Immature natural killer cell (primary cell): ENCODE data around the gene PLXND1. TPM values are rescaled to one million over a fixed set of nuclear protein-coding genes. Genes with fewer than 3 reads are reported as not detected.
A peak's percentile ranks its signal among the peaks of the same experiment; 100 is the strongest.

ENCODE experiments used
- DNase-seq, 3 donors: peaks; one replicate each; pipeline ENCODE4 v3.0.0; 2022; ENCODE audit warnings: mixed read lengths in 1 of 3
- H3K27ac Mint-ChIP-seq, 6 donors: one replicate each; pipeline ENCODE4 v1.8.0; 2020; ENCODE audit warnings: mixed read lengths in 6 of 6, mild to moderate bottlenecking in 5 of 6, inconsistent platforms in 4 of 6, moderate library complexity in 3 of 6
- H3K27me3 Mint-ChIP-seq, 3 donors: one replicate each; pipeline ENCODE4 v1.8.0; 2020 to 2021; ENCODE audit warnings: low read depth in 3 of 3, mild to moderate bottlenecking in 3 of 3, mixed read lengths in 3 of 3, moderate library complexity in 3 of 3, inconsistent platforms in 1 of 3
- H3K36me3 Mint-ChIP-seq, 3 donors: one replicate each; pipeline ENCODE4 v1.8.0; 2020; ENCODE audit warnings: mixed read lengths in 3 of 3, inconsistent platforms in 2 of 3, mild to moderate bottlenecking in 2 of 3
- H3K4me1 Mint-ChIP-seq, 2 donors: one replicate each; pipeline ENCODE4 v1.8.0; 2020; ENCODE audit warnings: inconsistent platforms in 2 of 2, mild to moderate bottlenecking in 2 of 2, mixed read lengths in 2 of 2, moderate library complexity in 1 of 2
- H3K4me3 Mint-ChIP-seq, 5 donors: one replicate each; pipeline ENCODE4 v1.8.0; 2020; ENCODE audit warnings: mild to moderate bottlenecking in 5 of 5, mixed read lengths in 5 of 5, inconsistent platforms in 3 of 5, moderate library complexity in 3 of 5
- H3K9me3 Mint-ChIP-seq, 6 donors: one replicate each; pipeline ENCODE4 v1.8.0; 2020; ENCODE audit warnings: mild to moderate bottlenecking in 6 of 6, mixed read lengths in 6 of 6, inconsistent platforms in 4 of 6, moderate library complexity in 3 of 6
- polyA plus RNA-seq, 3 donors: library from polyadenylated mRNA; unstranded; fragments of 300-500 nt; fragmentation: Illumina TruSeq; gene quantifications; one replicate each; pipeline ENCODE4 v1.2.3, GENCODE V29; 2021

PLXND1 gene
- polyA plus RNA-seq, 3 donors from 2014 or later: 3.1 to 30.2 (median 6.1) TPM

- peaks cover 2 to 9% (median 4%) of the 10 kb centered on the region in 3 donors for H3K27me3 Mint-ChIP-seq
- H3K4me1 Mint-ChIP-seq: peaks cover 52 to 63% of the 10 kb centered on the region in 2 donors
- no peaks in the 10 kb centered on the region for H3K9me3 Mint-ChIP-seq
Observed at GRCh38 chr3:129605922-129606635, 397 bp downstream of the PLXND1 start.

GRCh38 chr3:129605203-129605921 lies 1.1 kb downstream of the PLXND1 start:
- peaks cover 55 to 67% of the 10 kb centered on the region in 2 donors for H3K4me1 Mint-ChIP-seq
- peaks cover 0 to 3% (median 3%) of the 10 kb centered on the region in 3 donors for H3K36me3 Mint-ChIP-seq
- peak overlapping the region; percentile 81 to 95 (median 92) for H3K27ac Mint-ChIP-seq
- peak; percentile 30 to 53 (median 52) for DNase-seq
- peak overlapping the region; percentile 93 to 98 (median 97) for H3K4me3 Mint-ChIP-seq
- peaks cover 2 to 9% (median 4%) of the 10 kb centered on the region in 3 donors for H3K27me3 Mint-ChIP-seq
- H3K9me3 Mint-ChIP-seq: no peaks in the 10 kb centered on the region

More at GRCh38 chr3:129605922-129606635, 397 bp downstream of the PLXND1 start:
- DNase-seq: peak in 2 of 3 donors; percentile 19 to 26
- Mint-ChIP-seq H3K4me3 (peak overlapping the region; percentile 93 to 98 (median 97)), H3K36me3 (peaks cover 0 to 3% (median 3%) of the 10 kb centered on the region in 3 donors), H3K27ac (peak overlapping the region; percentile 81 to 95 (median 92))

- Mint-ChIP-seq H3K4me3 (peak overlapping the region; percentile 81 to 98 (median 93)), H3K4me1 (peaks cover 60 to 73% of the 10 kb centered on the region in 2 donors), H3K27ac (peak overlapping the region in 2 of 6 donors; percentile 30 to 75), H3K36me3 (peaks cover 0 to 3% (median 3%) of the 10 kb centered on the region in 3 donors), H3K27me3 (peaks cover 2 to 9% (median 4%) of the 10 kb centered on the region in 3 donors), H3K9me3 (no peaks in the 10 kb centered on the region)
- DNase-seq: no peak
Observed at GRCh38 chr3:129604767-129605166, 1.7 kb downstream of the PLXND1 start.

- H3K27ac Mint-ChIP-seq: peak overlapping the region in 4 of 6 donors; percentile 30 to 80 (median 39)
- peaks cover 0 to 3% (median 3%) of the 10 kb centered on the region in 3 donors for H3K36me3 Mint-ChIP-seq
- peaks cover 64 to 73% of the 10 kb centered on the region in 2 donors for H3K4me1 Mint-ChIP-seq
- H3K9me3 Mint-ChIP-seq: no peaks in the 10 kb centered on the region
- peak overlapping the region; percentile 81 to 98 (median 93) for H3K4me3 Mint-ChIP-seq
- peaks cover 2 to 9% (median 4%) of the 10 kb centered on the region in 3 donors for H3K27me3 Mint-ChIP-seq
- DNase-seq: no peak
Observed at GRCh38 chr3:129603991-129604749, 2.3 kb downstream of the PLXND1 start.

- H3K4me1 Mint-ChIP-seq: peaks cover 65 to 73% of the 10 kb centered on the region in 2 donors
- no peak for DNase-seq
- H3K4me3 Mint-ChIP-seq: peak overlapping the region; percentile 81 to 98 (median 93)
- peaks cover 4 to 9% (median 5%) of the 10 kb centered on the region in 3 donors for H3K27me3 Mint-ChIP-seq
- peak overlapping the region in 1 of 6 donors; percentile 80 for H3K27ac Mint-ChIP-seq
- H3K36me3 Mint-ChIP-seq: peaks cover 0 to 3% (median 3%) of the 10 kb centered on the region in 3 donors
- H3K9me3 Mint-ChIP-seq: no peaks in the 10 kb centered on the region
Observed at GRCh38 chr3:129603561-129603942, 2.9 kb downstream of the PLXND1 start.

- H3K27me3 Mint-ChIP-seq: peaks cover 5 to 12% (median 5%) of the 10 kb centered on the region in 3 donors
- H3K4me1 Mint-ChIP-seq: peaks cover 65 to 73% of the 10 kb centered on the region in 2 donors
- H3K9me3 Mint-ChIP-seq: no peaks in the 10 kb centered on the region
- no peak for DNase-seq
- no peak overlapping the region for H3K27ac Mint-ChIP-seq
- peak overlapping the region; percentile 81 to 98 (median 93) for H3K4me3 Mint-ChIP-seq
- H3K36me3 Mint-ChIP-seq: peaks cover 0 to 3% (median 3%) of the 10 kb centered on the region in 3 donors
Observed at GRCh38 chr3:129602730-129603560, 3.5 kb downstream of the PLXND1 start.

- no peak for DNase-seq
- Mint-ChIP-seq H3K4me1 (peaks cover 63 to 71% of the 10 kb centered on the region in 2 donors), H3K4me3 (peak overlapping the region in 3 of 5 donors; percentile 19 to 83 (median 44)), H3K27ac (peak overlapping the region in 1 of 6 donors; percentile 7), H3K9me3 (no peaks in the 10 kb centered on the region), H3K27me3 (peaks cover 5 to 12% (median 5%) of the 10 kb centered on the region in 3 donors), H3K36me3 (peaks cover 0 to 3% (median 3%) of the 10 kb centered on the region in 3 donors)
Observed at GRCh38 chr3:129602309-129602708, 4.2 kb downstream of the PLXND1 start.

- no peak for DNase-seq
Observed at GRCh38 chr3:129601713-129602112, 4.8 kb downstream of the PLXND1 start.

GRCh38 chr3:129600348-129600747 lies 6.1 kb downstream of the PLXND1 start:
- peaks cover 68 to 80% of the 10 kb centered on the region in 2 donors for H3K4me1 Mint-ChIP-seq
- no peaks in the 10 kb centered on the region for H3K9me3 Mint-ChIP-seq
- peak overlapping the region in 3 of 6 donors; percentile 4 to 68 (median 48) for H3K27ac Mint-ChIP-seq
- peak overlapping the region in 3 of 5 donors; percentile 29 to 63 (median 37) for H3K4me3 Mint-ChIP-seq
- peaks cover 0 to 3% (median 3%) of the 10 kb centered on the region in 3 donors for H3K36me3 Mint-ChIP-seq
- peaks cover 7 to 9% (median 8%) of the 10 kb centered on the region in 3 donors for H3K27me3 Mint-ChIP-seq
- no peak for DNase-seq

More at GRCh38 chr3:129601713-129602112, 4.8 kb downstream of the PLXND1 start:
- Mint-ChIP-seq H3K9me3 (no peaks in the 10 kb centered on the region), H3K4me3 (peak overlapping the region in 3 of 5 donors; percentile 21 to 48 (median 35)), H3K27ac (no peak overlapping the region), H3K27me3 (peaks cover 7 to 10% (median 7%) of the 10 kb centered on the region in 3 donors), H3K36me3 (peaks cover 0 to 3% (median 3%) of the 10 kb centered on the region in 3 donors), H3K4me1 (peaks cover 64 to 74% of the 10 kb centered on the region in 2 donors)

GRCh38 chr3:129599607-129600006 lies 6.9 kb downstream of the PLXND1 start:
- Mint-ChIP-seq H3K27ac (peak overlapping the region in 4 of 6 donors; percentile 11 to 57 (median 36)), H3K27me3 (peaks cover 6 to 10% (median 8%) of the 10 kb centered on the region in 3 donors), H3K36me3 (peaks cover 0 to 3% (median 2%) of the 10 kb centered on the region in 3 donors), H3K4me3 (peak overlapping the region; percentile 8 to 63 (median 42)), H3K4me1 (peaks cover 72 to 85% of the 10 kb centered on the region in 2 donors), H3K9me3 (no peaks in the 10 kb centered on the region)
- DNase-seq: no peak

GRCh38 chr3:129599073-129599472 lies 7.4 kb downstream of the PLXND1 start:
- Mint-ChIP-seq H3K4me3 (peak overlapping the region in 3 of 5 donors; percentile 8 to 53 (median 42)), H3K9me3 (no peaks in the 10 kb centered on the region), H3K27me3 (peaks cover 10 to 14% (median 10%) of the 10 kb centered on the region in 3 donors), H3K4me1 (peaks cover 72 to 85% of the 10 kb centered on the region in 2 donors), H3K36me3 (peaks cover 0 to 3% (median 0%) of the 10 kb centered on the region in 3 donors), H3K27ac (peak overlapping the region in 2 of 6 donors; percentile 11 to 32)
- DNase-seq: no peak

- H3K36me3 Mint-ChIP-seq: peaks cover 0 to 3% (median 0%) of the 10 kb centered on the region in 3 donors
- peaks cover 73 to 85% of the 10 kb centered on the region in 2 donors for H3K4me1 Mint-ChIP-seq
- H3K4me3 Mint-ChIP-seq: peak overlapping the region in 4 of 5 donors; percentile 26 to 53 (median 30)
- peaks cover 13 to 18% (median 15%) of the 10 kb centered on the region in 3 donors for H3K27me3 Mint-ChIP-seq
- H3K27ac Mint-ChIP-seq: peak overlapping the region in 3 of 6 donors; percentile 11 to 69 (median 63)
- H3K9me3 Mint-ChIP-seq: no peaks in the 10 kb centered on the region
- no peak for DNase-seq
Observed at GRCh38 chr3:129598484-129598883, 8.0 kb downstream of the PLXND1 start.
